ENCODE results near the gene PIM1. TPM values are rescaled to one million over a fixed set of nuclear protein-coding genes. Genes with fewer than 3 reads are reported as not detected.

Gene PIM1
- total RNA-seq (2022; extraction: Qiagen RNA extraction), result 8.6 to 14.6 TPM (median 13.6 TPM) in 5 replicates

GRCh38 chr6:37169496-37170272 is at the start of gene PIM1:
Gene PIM1, plus strand, starts transcription at chr6:37170152. Its CDS starts 424 bp downstream, at chr6:37170576.

Other genes starting within 250 kb of the PIM1 start
- gene PI16, start 215.4 kb upstream of the PIM1 start, total RNA-seq (2022; extraction: Qiagen RNA extraction), result not detected in 5 replicates
- gene MTCH1, start 184.0 kb upstream of the PIM1 start, total RNA-seq (2022; extraction: Qiagen RNA extraction), result 119 to 134 TPM (median 133 TPM) in 5 replicates
- gene FGD2, start 164.5 kb upstream of the PIM1 start, total RNA-seq (2022; extraction: Qiagen RNA extraction), result 0.03 TPM in 1 of 5 replicates, not detected in the others
- 5.0 to 5.9 TPM (median 5.4 TPM) in 5 replicates for gene TBC1D22B, start 87.6 kb downstream of the PIM1 start, total RNA-seq (2022; extraction: Qiagen RNA extraction)
- 0.41 to 0.82 TPM (median 0.64 TPM) in 5 replicates for gene TMEM217, start 88.0 kb downstream of the PIM1 start, total RNA-seq (2022; extraction: Qiagen RNA extraction)
- 21.5 to 28.8 TPM (median 25.7 TPM) in 5 replicates for gene RNF8, start 183.8 kb downstream of the PIM1 start, total RNA-seq (2022; extraction: Qiagen RNA extraction)

Data from A549 treated with Hydrocortisone at 1 μM for 4 hours (cell line).